Hepatocyte (in vitro differentiated cells): ENCODE results near the gene TUBA1C.
"Not testable (repeated sequence)": the region's sequence is repeated elsewhere in the genome, so short reads cannot be mapped to it uniquely, and the experiment has no call there.

Experiments
- EZH2 ChIP-seq: fragments of 200-600 bp; sonication (generic); IDR thresholded peaks from 2 replicates; pipeline ENCODE4 v1.6.1; 2016; ENCODE audit warnings: antibody characterized with exemption, mild to moderate bottlenecking, borderline replicate concordance
- EZH2phosphoT487 ChIP-seq: fragments of 200-600 bp; sonication (generic); IDR thresholded peaks from one replicate; pipeline ENCODE4 v1.6.1; 2018; ENCODE audit warnings: antibody characterized with exemption, mild to moderate bottlenecking, low read depth, moderate library complexity; ENCODE audit not compliant: unreplicated experiment, severe bottlenecking
- TF ChIP-seq, protein P1 (sequence below): fragments of 200-600 bp; sonication (generic); IDR thresholded peaks from 2 replicates; pipeline ENCODE4 v1.5.1; 2016; ENCODE audit warnings: antibody characterized with exemption, mild to moderate bottlenecking; ENCODE audit not compliant: poor library complexity

DNA sequence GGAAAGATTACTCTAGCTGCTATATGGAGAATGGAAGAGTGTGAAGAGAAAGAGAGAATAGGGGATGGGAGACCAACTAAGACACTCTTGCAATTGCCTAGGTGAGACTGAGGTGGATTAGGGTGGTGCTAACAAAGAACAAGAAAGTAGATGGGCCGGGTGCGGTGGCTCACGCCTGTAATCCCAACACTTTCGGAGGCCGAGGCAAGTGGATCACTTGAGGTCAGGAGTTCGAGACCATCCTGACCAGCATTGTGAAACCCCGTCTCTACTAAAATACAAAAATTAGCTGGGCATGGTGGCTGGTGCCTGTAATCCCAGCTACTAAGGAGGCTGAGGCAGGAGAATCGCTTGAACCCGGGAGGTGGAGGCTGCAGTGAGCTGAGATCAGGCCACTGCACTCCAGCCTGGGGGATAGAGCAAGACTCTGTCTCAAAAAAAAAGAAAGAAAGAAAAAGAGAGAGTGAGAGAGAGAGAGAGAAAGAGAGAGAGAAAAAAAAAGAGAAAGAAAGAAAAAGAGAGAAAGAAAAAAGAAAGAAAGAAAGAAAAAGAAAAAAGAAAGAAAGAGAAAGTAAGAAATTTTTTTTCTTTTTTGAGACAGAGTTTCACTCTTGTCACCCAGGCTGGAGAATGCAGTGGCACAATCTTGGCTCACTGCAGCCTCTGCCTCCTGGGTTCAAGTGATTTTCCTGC, 55.7 kb downstream of the TUBA1C start:
- TF ChIP-seq, protein P1, sequence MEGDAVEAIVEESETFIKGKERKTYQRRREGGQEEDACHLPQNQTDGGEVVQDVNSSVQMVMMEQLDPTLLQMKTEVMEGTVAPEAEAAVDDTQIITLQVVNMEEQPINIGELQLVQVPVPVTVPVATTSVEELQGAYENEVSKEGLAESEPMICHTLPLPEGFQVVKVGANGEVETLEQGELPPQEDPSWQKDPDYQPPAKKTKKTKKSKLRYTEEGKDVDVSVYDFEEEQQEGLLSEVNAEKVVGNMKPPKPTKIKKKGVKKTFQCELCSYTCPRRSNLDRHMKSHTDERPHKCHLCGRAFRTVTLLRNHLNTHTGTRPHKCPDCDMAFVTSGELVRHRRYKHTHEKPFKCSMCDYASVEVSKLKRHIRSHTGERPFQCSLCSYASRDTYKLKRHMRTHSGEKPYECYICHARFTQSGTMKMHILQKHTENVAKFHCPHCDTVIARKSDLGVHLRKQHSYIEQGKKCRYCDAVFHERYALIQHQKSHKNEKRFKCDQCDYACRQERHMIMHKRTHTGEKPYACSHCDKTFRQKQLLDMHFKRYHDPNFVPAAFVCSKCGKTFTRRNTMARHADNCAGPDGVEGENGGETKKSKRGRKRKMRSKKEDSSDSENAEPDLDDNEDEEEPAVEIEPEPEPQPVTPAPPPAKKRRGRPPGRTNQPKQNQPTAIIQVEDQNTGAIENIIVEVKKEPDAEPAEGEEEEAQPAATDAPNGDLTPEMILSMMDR, result not testable (repeated sequence)
- TF ChIP-seq EZH2, EZH2phosphoT487: not testable (repeated sequence)
